DOHH2 (cell line): ENCODE data around the gene MAD2L1BP.

ENCODE experiments used
- EZH2phosphoT487 ChIP-seq: fragments of 200-600 bp; sonication (generic); IDR thresholded peaks from 2 replicates; pipeline ENCODE4 v1.6.1; 2017; ENCODE audit warnings: borderline replicate concordance, mild to moderate bottlenecking, antibody characterized with exemption, low read length, moderate library complexity, mixed read lengths
- TF ChIP-seq, protein P1 (sequence below): fragments of 200-600 bp; sonication (generic); IDR thresholded peaks from one replicate; pipeline ENCODE4 v1.5.1; 2014; ENCODE audit warnings: antibody characterized with exemption, mild to moderate bottlenecking, low read depth, low read length; ENCODE audit not compliant: poor library complexity, severe bottlenecking

DNA sequence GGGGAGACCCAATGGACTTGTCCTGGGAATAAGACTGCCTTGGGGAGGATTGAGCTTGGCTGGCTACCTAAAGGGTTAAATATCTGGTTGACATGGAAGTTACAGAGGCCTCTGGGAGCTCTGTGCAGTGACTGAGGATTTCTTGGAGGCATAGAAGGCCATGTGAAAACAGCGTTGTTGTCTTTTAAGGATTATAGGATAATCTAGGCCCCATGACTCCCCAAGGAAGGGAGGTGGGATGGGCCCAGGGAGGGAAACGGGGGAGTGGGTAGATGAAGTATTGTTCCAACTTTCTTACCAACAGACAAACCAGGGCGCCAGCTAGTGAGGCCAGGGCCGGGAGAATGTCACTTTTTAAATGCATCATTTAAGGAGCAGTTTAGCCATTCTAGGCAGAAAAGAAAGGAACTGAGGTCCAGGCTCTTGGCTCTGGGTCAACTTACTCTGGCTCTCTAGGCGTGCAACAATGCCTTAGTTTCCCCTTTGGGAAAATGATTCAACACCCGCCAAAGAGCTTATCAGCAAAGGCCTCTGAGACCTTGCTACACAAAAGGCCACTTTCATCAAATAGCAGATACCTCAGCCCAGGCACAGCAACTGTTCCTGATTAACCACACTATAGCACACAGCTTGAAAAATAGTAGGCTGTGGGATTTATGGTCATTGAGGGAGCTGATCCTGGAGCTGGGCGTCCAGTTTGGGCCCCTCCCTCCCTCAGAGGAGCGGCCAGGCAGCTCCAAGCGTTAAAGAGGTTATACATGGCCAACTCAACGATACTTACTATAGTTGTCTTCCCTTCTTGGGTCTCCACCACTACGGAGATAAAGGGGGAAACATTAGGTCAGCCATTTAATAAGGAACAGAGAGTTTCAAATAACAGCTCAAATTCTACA lies 44.9 kb downstream of the MAD2L1BP start:
- TF ChIP-seq, protein P1, sequence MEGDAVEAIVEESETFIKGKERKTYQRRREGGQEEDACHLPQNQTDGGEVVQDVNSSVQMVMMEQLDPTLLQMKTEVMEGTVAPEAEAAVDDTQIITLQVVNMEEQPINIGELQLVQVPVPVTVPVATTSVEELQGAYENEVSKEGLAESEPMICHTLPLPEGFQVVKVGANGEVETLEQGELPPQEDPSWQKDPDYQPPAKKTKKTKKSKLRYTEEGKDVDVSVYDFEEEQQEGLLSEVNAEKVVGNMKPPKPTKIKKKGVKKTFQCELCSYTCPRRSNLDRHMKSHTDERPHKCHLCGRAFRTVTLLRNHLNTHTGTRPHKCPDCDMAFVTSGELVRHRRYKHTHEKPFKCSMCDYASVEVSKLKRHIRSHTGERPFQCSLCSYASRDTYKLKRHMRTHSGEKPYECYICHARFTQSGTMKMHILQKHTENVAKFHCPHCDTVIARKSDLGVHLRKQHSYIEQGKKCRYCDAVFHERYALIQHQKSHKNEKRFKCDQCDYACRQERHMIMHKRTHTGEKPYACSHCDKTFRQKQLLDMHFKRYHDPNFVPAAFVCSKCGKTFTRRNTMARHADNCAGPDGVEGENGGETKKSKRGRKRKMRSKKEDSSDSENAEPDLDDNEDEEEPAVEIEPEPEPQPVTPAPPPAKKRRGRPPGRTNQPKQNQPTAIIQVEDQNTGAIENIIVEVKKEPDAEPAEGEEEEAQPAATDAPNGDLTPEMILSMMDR, result no peak
- TF ChIP-seq EZH2phosphoT487, result no peak
